HG03175 (cell line): ENCODE measurements around the gene UBXN11.
"Not testable (repeated sequence)": the region's sequence is repeated elsewhere in the genome, so short reads cannot be mapped to it uniquely, and the experiment has no call there.

Experiments
- ATAC-seq: cut with Tn5 transposase; IDR thresholded peaks from one replicate; pipeline ENCODE4 v1.9.1; 2021; ENCODE audit warnings: mild to moderate bottlenecking, moderate library complexity; ENCODE audit not compliant: unreplicated experiment

The UBXN11 gene

GRCh38 chr1:26336477-26337205 is 30.2 kb upstream of the UBXN11 start:
- ATAC-seq, result peak; percentile 65

- ATAC-seq, result no peak
These were observed 29.5 kb upstream of the UBXN11 start for GRCh38 chr1:26335774-26336476.

GRCh38 chr1:26333312-26333711 is 26.9 kb upstream of the UBXN11 start:
- ATAC-seq, result not testable (repeated sequence)

- no peak for ATAC-seq
These were observed 23.8 kb upstream of the UBXN11 start for GRCh38 chr1:26330276-26330675.

GRCh38 chr1:26329380-26329779 is 22.9 kb upstream of the UBXN11 start:
- not testable (repeated sequence) for ATAC-seq

- no peak for ATAC-seq
These were observed 22.2 kb upstream of the UBXN11 start for GRCh38 chr1:26328597-26328996.

- ATAC-seq, result no peak
These were observed 21.5 kb upstream of the UBXN11 start for GRCh38 chr1:26327956-26328362.

- no peak for ATAC-seq
These were observed 18.1 kb upstream of the UBXN11 start for GRCh38 chr1:26324550-26324949.

GRCh38 chr1:26323382-26323781 is 16.9 kb upstream of the UBXN11 start:
- ATAC-seq, result no peak

GRCh38 chr1:26322042-26322331 is 15.6 kb upstream of the UBXN11 start:
- ATAC-seq, result no peak

- ATAC-seq, result no peak
These were observed 15.0 kb upstream of the UBXN11 start for GRCh38 chr1:26321315-26322041.

- no peak for ATAC-seq
These were observed 14.5 kb upstream of the UBXN11 start for GRCh38 chr1:26320896-26321295.

GRCh38 chr1:26318338-26319064 is 12.1 kb upstream of the UBXN11 start:
- ATAC-seq, result no peak

GRCh38 chr1:26317612-26318337 is 11.3 kb upstream of the UBXN11 start, which contains the start of gene CD52:
Gene CD52 (plus strand): TSS chr1:26317958. CDS start chr1:26318018, 60 bp downstream.
- peak; percentile 40 for ATAC-seq

- ATAC-seq, result no peak
These were observed 10.7 kb upstream of the UBXN11 start for GRCh38 chr1:26317146-26317545.

GRCh38 chr1:26315874-26316850 is 9.7 kb upstream of the UBXN11 start:
- no peak for ATAC-seq

- ATAC-seq, result no peak
These were observed 8.1 kb upstream of the UBXN11 start for GRCh38 chr1:26314501-26314900.

- not testable (repeated sequence) for ATAC-seq
These were observed 1.8 kb upstream of the UBXN11 start for GRCh38 chr1:26307966-26308899.
